SK-N-SH treated with all-trans-retinoic acid at 6 μM for 48 hours (cell line): ENCODE results near the gene CACNA1D.

Experiments
- CSDC2 ChIP-seq: fragments of 250-450 bp; sonication (Bioruptor Pico); IDR thresholded peaks from 2 replicates; pipeline ENCODE4 v1.5.0; 2020; ENCODE audit warnings: mild to moderate bottlenecking, moderate library complexity
- GLIS3 ChIP-seq: fragments of 250-450 bp; sonication (Bioruptor Pico); IDR thresholded peaks from 2 replicates; pipeline ENCODE4 v1.5.0; 2020; ENCODE audit warnings: mild to moderate bottlenecking, moderate library complexity
- ISL1 ChIP-seq: fragments of 250-450 bp; sonication (Bioruptor Pico); IDR thresholded peaks from 2 replicates; pipeline ENCODE4 v2.1.2; 2022; ENCODE audit warnings: mild to moderate bottlenecking, moderate library complexity
- PPARA ChIP-seq: fragments of 250-450 bp; sonication (Bioruptor Pico); IDR thresholded peaks from 2 replicates; pipeline ENCODE4 v1.5.0; 2020; ENCODE audit warnings: mild to moderate bottlenecking, borderline replicate concordance
- RARB ChIP-seq: fragments of 250-450 bp; sonication (Bioruptor Pico); IDR thresholded peaks from 2 replicates; pipeline ENCODE4 v1.8.0; 2021; ENCODE audit warnings: mild to moderate bottlenecking, moderate library complexity
- SNAI2 ChIP-seq: fragments of 250-450 bp; sonication (Bioruptor Pico); IDR thresholded peaks from 2 replicates; pipeline ENCODE4 v1.5.0; 2020; ENCODE audit warnings: mild to moderate bottlenecking, moderate library complexity
- TOX ChIP-seq: fragments of 250-450 bp; sonication (Bioruptor Pico); IDR thresholded peaks from 2 replicates; pipeline ENCODE4 v1.8.0; 2021; ENCODE audit warnings: mild to moderate bottlenecking, moderate library complexity, borderline replicate concordance
- ZC3H10 ChIP-seq: fragments of 250-450 bp; sonication (Bioruptor Pico); IDR thresholded peaks from 2 replicates; pipeline ENCODE4 v1.5.1; 2021; ENCODE audit warnings: mild to moderate bottlenecking, moderate library complexity
- ZFP30 ChIP-seq: fragments of 450-650 bp; formaldehyde crosslinking; IDR thresholded peaks from 2 replicates; pipeline ENCODE4 v1.5.0; 2022; ENCODE audit warnings: mild to moderate bottlenecking, moderate library complexity
- ZNF8 ChIP-seq: fragments of 450-650 bp; formaldehyde crosslinking; IDR thresholded peaks from 2 replicates; pipeline ENCODE4 v1.5.0; 2020; ENCODE audit warnings: mild to moderate bottlenecking, moderate library complexity
- TF ChIP-seq, protein P1 (sequence below): fragments of 250-450 bp; sonication (Bioruptor Pico); IDR thresholded peaks from 2 replicates; pipeline ENCODE4 v1.8.0; 2020; ENCODE audit warnings: mild to moderate bottlenecking, moderate library complexity, borderline replicate concordance
- TF ChIP-seq, protein P2 (sequence below): fragments of 250-450 bp; sonication (Bioruptor Pico); IDR thresholded peaks from 2 replicates; pipeline ENCODE4 v1.5.1; 2021; ENCODE audit warnings: mild to moderate bottlenecking, moderate library complexity

- TF ChIP-seq, protein P1, sequence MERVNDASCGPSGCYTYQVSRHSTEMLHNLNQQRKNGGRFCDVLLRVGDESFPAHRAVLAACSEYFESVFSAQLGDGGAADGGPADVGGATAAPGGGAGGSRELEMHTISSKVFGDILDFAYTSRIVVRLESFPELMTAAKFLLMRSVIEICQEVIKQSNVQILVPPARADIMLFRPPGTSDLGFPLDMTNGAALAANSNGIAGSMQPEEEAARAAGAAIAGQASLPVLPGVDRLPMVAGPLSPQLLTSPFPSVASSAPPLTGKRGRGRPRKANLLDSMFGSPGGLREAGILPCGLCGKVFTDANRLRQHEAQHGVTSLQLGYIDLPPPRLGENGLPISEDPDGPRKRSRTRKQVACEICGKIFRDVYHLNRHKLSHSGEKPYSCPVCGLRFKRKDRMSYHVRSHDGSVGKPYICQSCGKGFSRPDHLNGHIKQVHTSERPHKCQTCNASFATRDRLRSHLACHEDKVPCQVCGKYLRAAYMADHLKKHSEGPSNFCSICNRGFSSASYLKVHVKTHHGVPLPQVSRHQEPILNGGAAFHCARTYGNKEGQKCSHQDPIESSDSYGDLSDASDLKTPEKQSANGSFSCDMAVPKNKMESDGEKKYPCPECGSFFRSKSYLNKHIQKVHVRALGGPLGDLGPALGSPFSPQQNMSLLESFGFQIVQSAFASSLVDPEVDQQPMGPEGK (CRISPR knock-in tag), result no peak
- TF ChIP-seq PPARA (CRISPR knock-in tag) (no peak), ISL1 (CRISPR knock-in tag) (no peak), ZNF8 (CRISPR knock-in tag) (no peak), ZC3H10 (CRISPR knock-in tag) (no peak), ZFP30 (no peak), GLIS3 (no peak), SNAI2 (CRISPR knock-in tag) (no peak), CSDC2 (CRISPR knock-in tag) (no peak), TOX (CRISPR knock-in tag) (no peak), RARB (CRISPR knock-in tag) (no peak)
- TF ChIP-seq, protein P2, sequence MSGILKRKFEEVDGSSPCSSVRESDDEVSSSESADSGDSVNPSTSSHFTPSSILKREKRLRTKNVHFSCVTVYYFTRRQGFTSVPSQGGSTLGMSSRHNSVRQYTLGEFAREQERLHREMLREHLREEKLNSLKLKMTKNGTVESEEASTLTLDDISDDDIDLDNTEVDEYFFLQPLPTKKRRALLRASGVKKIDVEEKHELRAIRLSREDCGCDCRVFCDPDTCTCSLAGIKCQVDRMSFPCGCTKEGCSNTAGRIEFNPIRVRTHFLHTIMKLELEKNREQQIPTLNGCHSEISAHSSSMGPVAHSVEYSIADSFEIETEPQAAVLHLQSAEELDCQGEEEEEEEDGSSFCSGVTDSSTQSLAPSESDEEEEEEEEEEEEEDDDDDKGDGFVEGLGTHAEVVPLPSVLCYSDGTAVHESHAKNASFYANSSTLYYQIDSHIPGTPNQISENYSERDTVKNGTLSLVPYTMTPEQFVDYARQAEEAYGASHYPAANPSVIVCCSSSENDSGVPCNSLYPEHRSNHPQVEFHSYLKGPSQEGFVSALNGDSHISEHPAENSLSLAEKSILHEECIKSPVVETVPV (CRISPR knock-in tag), result no peak
These were observed 11.8 kb downstream of the CACNA1D start for GRCh38 chr3:53506110-53506762.
